T-helper 2 cell (primary cell): Measurements from ENCODE around the gene GABBR2.

Experiments
- DNase-seq, 5 experiments: peaks; one replicate each; pipeline versions ENCODE4 v3.0.0 to v3.0.0-alpha.2; 2012 to 2022

Gene GABBR2

DNA sequence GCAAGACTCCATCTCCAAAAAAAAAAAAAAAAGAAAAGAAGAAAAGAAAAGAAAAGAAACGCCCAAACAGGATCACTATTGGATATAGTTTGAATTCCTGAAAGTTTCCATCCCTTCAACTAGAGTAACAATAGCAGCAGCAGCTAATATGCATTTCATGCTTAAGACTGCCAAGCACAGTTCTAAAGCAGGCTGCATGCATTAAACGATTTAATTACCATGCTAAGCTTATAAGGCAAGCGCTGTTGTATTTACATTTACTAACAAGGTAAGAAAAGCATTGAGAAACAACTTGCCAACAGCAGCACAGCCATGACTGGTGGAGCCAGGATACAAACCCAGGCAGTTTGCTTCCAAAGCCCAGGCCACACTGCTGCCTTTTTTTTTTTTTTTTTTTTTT is 466.3 kb downstream of the GABBR2 start:
- no peak for DNase-seq

DNA sequence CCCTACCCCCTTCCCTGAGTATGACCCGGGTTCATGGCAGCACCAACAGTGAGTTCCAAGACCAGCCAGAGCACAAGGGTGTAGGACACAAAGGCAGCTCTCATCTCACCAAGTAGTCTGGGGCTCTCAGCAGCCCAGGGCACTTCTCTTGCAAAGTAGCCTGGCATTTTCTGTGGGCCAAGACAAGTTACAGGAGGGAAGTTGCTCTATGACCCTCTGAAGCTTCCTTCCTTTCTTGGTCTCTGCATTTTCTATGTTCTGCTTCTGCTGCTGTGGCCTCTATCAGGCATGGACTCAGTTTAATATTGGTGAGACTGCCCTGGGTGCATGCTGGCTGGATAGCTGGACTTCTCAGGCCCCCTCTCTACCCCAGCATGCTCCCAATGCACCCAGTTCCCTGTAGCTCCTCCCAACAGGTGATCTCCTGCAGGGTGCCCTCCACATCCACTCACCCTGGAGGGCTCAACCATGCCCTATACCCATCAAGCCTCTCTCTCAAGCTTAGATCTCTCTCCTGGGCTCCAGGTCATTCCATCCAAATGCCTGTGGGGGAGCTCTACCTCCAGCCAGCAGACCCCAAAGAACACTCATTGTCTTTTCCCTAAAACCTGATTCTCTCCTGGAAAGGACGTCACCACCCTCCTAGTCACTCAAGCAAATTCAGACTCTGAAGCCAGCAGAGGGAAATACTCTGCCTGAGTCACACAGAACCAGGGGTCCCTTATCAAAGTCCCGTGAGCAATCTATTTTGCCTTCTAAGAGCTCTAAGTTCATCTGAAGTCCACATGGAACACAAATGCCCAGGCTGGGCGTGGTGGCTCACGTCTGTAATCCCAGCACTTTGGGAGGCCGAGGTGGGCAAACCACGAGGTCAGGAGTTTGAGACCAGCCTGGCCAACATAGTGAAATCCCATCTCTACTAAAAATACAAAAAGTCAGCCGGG is 467.1 kb downstream of the GABBR2 start:
- no peak for DNase-seq

DNA sequence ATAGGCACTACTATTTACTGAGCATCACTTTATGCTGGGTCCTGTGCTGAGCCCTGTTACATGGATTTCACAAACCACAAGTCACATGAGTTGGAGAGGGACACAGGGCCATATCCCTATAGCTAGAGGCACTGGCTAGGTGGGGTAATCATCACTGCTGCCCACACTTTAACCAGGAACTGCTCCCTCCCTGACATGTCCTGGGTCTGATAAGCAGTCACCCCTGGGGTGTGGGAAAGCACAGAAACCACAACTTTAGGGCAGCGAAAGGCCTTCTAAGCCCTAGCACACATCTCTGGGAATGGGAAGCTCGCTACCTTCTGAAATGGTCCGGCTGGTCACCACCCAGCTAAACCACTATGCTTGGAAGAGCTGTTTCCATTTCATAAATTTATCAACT is 468.3 kb downstream of the GABBR2 start:
- DNase-seq = no peak
